ENCODE data around the gene GIT1.

- TF ChIP-seq CTCF (IDR thresholded peaks at IDR 0.05; ENCODE audit: poor library complexity) (no peak), EZH2phosphoT487 (IDR thresholded peaks at IDR 0.05; ENCODE audit: low read depth, severe bottlenecking, unreplicated experiment) (no peak)
Measured at GRCh38 chr17:29526322-29526721, 63.1 kb downstream of the GIT1 start.

Measured in hepatocyte (in vitro differentiated cells).